ENCODE measurements around the gene STK38.

Gene STK38

GRCh38 chr6:36519352-36519751, 27.9 kb downstream of the STK38 start:
- no peak for DNase-seq (ENCODE audit: low read depth)

GRCh38 chr6:36517408-36517807, 29.9 kb downstream of the STK38 start:
- DNase-seq (ENCODE audit: low read depth), result no peak

GRCh38 chr6:36516988-36517387, 30.3 kb downstream of the STK38 start:
- no peak for DNase-seq (ENCODE audit: low read depth)

GRCh38 chr6:36516559-36516958, 30.7 kb downstream of the STK38 start:
- no peak for DNase-seq (ENCODE audit: low read depth)

GRCh38 chr6:36515844-36516243, 31.4 kb downstream of the STK38 start:
- no peak for DNase-seq (ENCODE audit: low read depth)

- no peak for DNase-seq (ENCODE audit: low read depth)
These were observed 32.5 kb downstream of the STK38 start for GRCh38 chr6:36514554-36515456.

- DNase-seq (ENCODE audit: low read depth), result no peak
These were observed 36.9 kb downstream of the STK38 start for GRCh38 chr6:36510365-36510764.

- no peak for DNase-seq (ENCODE audit: low read depth)
These were observed 38.7 kb downstream of the STK38 start for GRCh38 chr6:36508532-36508931.

GRCh38 chr6:36506611-36507010, 40.7 kb downstream of the STK38 start:
- no peak for DNase-seq (ENCODE audit: low read depth)

GRCh38 chr6:36505744-36506534, 41.3 kb downstream of the STK38 start:
- DNase-seq (ENCODE audit: low read depth), result no peak

- no peak for DNase-seq (ENCODE audit: low read depth)
These were observed 42.3 kb downstream of the STK38 start for GRCh38 chr6:36504982-36505381.

GRCh38 chr6:36504181-36504580, 43.1 kb downstream of the STK38 start:
- no peak for DNase-seq (ENCODE audit: low read depth)

GRCh38 chr6:36501686-36502085, 45.6 kb downstream of the STK38 start:
- DNase-seq (ENCODE audit: low read depth), result no peak

- DNase-seq (ENCODE audit: low read depth), result no peak
These were observed 47.4 kb downstream of the STK38 start for GRCh38 chr6:36499918-36500317.

GRCh38 chr6:36495086-36495485, 52.2 kb downstream of the STK38 start:
- no peak for DNase-seq (ENCODE audit: low read depth)

- DNase-seq (ENCODE audit: low read depth), result peak; percentile 11
These were observed 53.4 kb downstream of the STK38 start for GRCh38 chr6:36493859-36494258.

GRCh38 chr6:36493319-36493718, 54.0 kb downstream of the STK38 start:
- no peak for DNase-seq (ENCODE audit: low read depth)

GRCh38 chr6:36492621-36493020, 54.7 kb downstream of the STK38 start:
- no peak for DNase-seq (ENCODE audit: low read depth)

GRCh38 chr6:36492092-36492491, 55.2 kb downstream of the STK38 start:
- DNase-seq (ENCODE audit: low read depth), result no peak

GRCh38 chr6:36491378-36491965, 55.8 kb downstream of the STK38 start:
- no peak for DNase-seq (ENCODE audit: low read depth)

- DNase-seq (ENCODE audit: low read depth), result no peak
These were observed 57.9 kb downstream of the STK38 start for GRCh38 chr6:36489426-36489825.

GRCh38 chr6:36488221-36488620, 59.1 kb downstream of the STK38 start:
- DNase-seq (ENCODE audit: low read depth), result no peak

GRCh38 chr6:36487698-36488097, 59.6 kb downstream of the STK38 start:
- DNase-seq (ENCODE audit: low read depth), result no peak
